ENCODE results near the gene MLST8. TPM values are rescaled to one million over a fixed set of nuclear protein-coding genes. Genes with fewer than 3 reads are reported as not detected.

MLST8 gene
- total and polyA plus RNA-seq, 9 donors = 7.4 to 56.2 (median 28.4) TPM

DNA sequence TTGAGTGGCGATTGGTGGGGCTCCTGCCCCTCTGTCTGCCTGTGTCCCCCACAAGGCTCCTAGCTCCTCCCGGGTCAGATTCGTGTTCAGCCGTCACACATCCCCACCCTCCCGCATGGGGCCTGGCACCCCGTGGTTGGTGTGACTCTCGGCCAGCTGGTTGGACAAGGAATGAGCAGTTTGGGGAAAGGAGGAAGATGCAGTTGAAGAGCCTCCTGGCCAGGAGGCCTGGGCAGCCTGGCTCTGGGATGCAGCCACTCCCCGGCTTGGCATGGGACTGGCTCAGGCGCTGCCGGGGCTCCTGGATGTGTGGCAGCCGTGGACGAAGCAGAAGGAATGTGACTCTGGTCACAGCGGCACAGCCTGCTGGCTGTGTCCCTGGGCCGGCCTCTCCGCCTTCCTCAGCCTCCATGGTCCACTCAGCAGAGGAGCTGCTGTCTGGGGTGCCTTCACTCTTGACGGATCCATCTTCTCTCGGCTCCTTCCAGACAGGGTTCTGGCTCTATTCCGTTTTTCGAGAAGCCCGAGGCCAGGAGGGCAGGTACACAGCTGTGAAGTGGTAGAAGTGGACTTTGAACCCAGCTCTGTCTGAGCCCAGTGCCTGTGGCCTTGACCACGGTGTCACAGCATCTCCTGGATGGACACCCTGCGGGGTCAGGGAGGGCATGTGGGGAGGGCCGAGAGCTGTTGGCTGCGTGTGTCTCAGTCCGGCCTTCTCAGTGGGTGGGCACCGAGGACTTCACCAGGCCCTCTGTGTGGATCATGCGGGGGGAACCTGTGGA is 47.6 kb upstream of the MLST8 start:
- intact Hi-C loops (cut with DNase I) = loop anchor here in 1 of 4 donors (10.0 kb wide), 1 partner anchor 97 kb away; the partner anchor contains the start of gene ECI1
- peak overlapping the region in 1 of 2 donors; percentile 8 for H3K27ac ChIP-seq
- 63 to 80% (median 64%) methylated on average over 22 to 27 of the region's 27 CpGs for WGBS, 3 donors
- H3K4me1 ChIP-seq (ENCODE audit: insufficient read depth) = peaks cover 24% of the 10 kb centered on the region
- no peak for TF ChIP-seq EP300 (IDR thresholded peaks at IDR 0.05)
- TF ChIP-seq POLR2A (IDR thresholded peaks at IDR 0.05) = no peak
- TF ChIP-seq, protein P1, sequence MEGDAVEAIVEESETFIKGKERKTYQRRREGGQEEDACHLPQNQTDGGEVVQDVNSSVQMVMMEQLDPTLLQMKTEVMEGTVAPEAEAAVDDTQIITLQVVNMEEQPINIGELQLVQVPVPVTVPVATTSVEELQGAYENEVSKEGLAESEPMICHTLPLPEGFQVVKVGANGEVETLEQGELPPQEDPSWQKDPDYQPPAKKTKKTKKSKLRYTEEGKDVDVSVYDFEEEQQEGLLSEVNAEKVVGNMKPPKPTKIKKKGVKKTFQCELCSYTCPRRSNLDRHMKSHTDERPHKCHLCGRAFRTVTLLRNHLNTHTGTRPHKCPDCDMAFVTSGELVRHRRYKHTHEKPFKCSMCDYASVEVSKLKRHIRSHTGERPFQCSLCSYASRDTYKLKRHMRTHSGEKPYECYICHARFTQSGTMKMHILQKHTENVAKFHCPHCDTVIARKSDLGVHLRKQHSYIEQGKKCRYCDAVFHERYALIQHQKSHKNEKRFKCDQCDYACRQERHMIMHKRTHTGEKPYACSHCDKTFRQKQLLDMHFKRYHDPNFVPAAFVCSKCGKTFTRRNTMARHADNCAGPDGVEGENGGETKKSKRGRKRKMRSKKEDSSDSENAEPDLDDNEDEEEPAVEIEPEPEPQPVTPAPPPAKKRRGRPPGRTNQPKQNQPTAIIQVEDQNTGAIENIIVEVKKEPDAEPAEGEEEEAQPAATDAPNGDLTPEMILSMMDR (IDR thresholded peaks at IDR 0.05) = no peak
- H3K27me3 ChIP-seq = no peaks in the 10 kb centered on the region
- no peaks in the 10 kb centered on the region for H3K36me3 ChIP-seq
- no peak overlapping the region for H3K4me3 ChIP-seq
- H3K9me3 ChIP-seq = no peaks in the 10 kb centered on the region
- DNase-seq = no peak

GRCh38 chr16:2158262-2158638 is 47.0 kb upstream of the MLST8 start:
- DNase-seq = no peak
- Histone ChIP-seq H3K4me1 (ENCODE audit: insufficient read depth) (peaks cover 21% of the 10 kb centered on the region), H3K36me3 (no peaks in the 10 kb centered on the region), H3K4me3 (no peak overlapping the region), H3K27me3 (no peaks in the 10 kb centered on the region), H3K27ac (peak overlapping the region in 1 of 2 donors; percentile 28), H3K9me3 (no peaks in the 10 kb centered on the region)
- TF ChIP-seq POLR2A (IDR thresholded peaks at IDR 0.05) = no peak
- TF ChIP-seq, protein P1 (IDR thresholded peaks at IDR 0.05) = no peak
- TF ChIP-seq EP300 (IDR thresholded peaks at IDR 0.05) = no peak
- WGBS, 3 donors = 71 to 82% (median 79%) methylated on average over 15 of the region's 15 CpGs
- intact Hi-C loops (cut with DNase I) = loop anchor here in 1 of 4 donors (10.0 kb wide), 1 partner anchor 97 kb away; the partner anchor contains the start of gene ECI1

GRCh38 chr16:2159175-2159838 is 45.9 kb upstream of the MLST8 start:
- 36 to 44% (median 37%) methylated on average over 22 to 24 of the region's 24 CpGs for WGBS, 3 donors
- Histone ChIP-seq H3K27ac (peak overlapping the region; percentile 28 to 39), H3K36me3 (no peaks in the 10 kb centered on the region), H3K4me3 (peak overlapping the region; percentile 30), H3K9me3 (no peaks in the 10 kb centered on the region), H3K27me3 (no peaks in the 10 kb centered on the region), H3K4me1 (ENCODE audit: insufficient read depth) (peaks cover 17% of the 10 kb centered on the region)
- intact Hi-C loops (cut with DNase I) = loop anchor here in 1 of 4 donors (10.0 kb wide), 1 partner anchor 95 kb away; the partner anchor contains the start of gene ECI1
- no peak for TF ChIP-seq EP300 (IDR thresholded peaks at IDR 0.05)
- TF ChIP-seq, protein P1 (IDR thresholded peaks at IDR 0.05) = no peak
- no peak for TF ChIP-seq POLR2A (IDR thresholded peaks at IDR 0.05)
- peak in 4 of 5 donors; percentile 63 to 70 (median 67) for DNase-seq

DNA sequence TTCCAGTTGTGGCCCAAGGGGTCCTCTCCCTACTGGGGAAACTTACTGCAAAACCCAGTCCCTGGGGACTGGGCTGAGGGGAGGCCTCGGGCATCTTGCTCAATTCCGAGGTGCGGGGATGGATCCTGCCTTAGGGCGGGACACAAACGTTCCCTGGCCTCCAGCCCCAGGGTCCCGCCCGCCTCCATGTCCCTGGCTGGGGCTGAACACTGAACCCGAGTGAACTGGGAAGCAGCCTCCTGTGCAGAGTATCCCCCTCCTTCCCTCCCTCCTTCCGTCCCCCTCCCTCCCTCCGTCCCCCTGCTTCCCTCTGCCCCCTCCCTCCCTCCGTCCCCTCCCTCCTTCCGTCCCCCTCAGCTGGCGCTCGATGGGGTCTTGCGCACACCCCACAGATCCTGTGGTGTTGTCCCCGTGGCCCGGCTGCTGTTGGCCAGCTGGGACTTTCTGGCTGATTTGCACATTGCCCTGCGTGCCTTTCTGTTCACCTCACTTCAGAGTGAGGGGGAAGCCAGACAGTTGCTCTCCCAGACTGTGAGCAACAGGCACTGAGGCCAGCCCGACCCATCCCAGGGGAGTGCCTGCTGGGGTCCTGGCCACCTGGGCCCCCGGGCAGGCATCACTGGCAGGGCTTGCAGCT is 44.2 kb upstream of the MLST8 start:
- H3K4me1 ChIP-seq (ENCODE audit: insufficient read depth) = peaks cover 17% of the 10 kb centered on the region
- peak in 2 of 5 donors; percentile 53 to 70 for DNase-seq
- H3K27ac ChIP-seq = peak overlapping the region; percentile 16 to 30
- intact Hi-C loops (cut with DNase I) = no loop called here
- TF ChIP-seq, protein P1 (IDR thresholded peaks at IDR 0.05) = no peak
- TF ChIP-seq EP300 (IDR thresholded peaks at IDR 0.05) = no peak
- no peak for TF ChIP-seq POLR2A (IDR thresholded peaks at IDR 0.05)
- H3K36me3 ChIP-seq = no peaks in the 10 kb centered on the region
- H3K4me3 ChIP-seq = no peak overlapping the region
- H3K9me3 ChIP-seq = no peaks in the 10 kb centered on the region
- no peaks in the 10 kb centered on the region for H3K27me3 ChIP-seq
- 30 to 36% (median 30%) methylated on average over 18 to 20 of the region's 20 CpGs for WGBS, 3 donors

Data from ovary (tissue), 9 donors.